Muscle layer of colon (tissue), 2 donors: ENCODE results near the gene KLF8.
"Not testable (repeated sequence)": the region's sequence is repeated elsewhere in the genome, so short reads cannot be mapped to it uniquely, and the experiment has no call there.

ENCODE experiments used
- H3K27ac ChIP-seq: one replicate; pipeline ENCODE4 v1.7.0; 2013; ENCODE audit warnings: low read depth, mild to moderate bottlenecking, low read length, moderate library complexity
- H3K27me3 ChIP-seq, 2 donors: one replicate each; pipeline ENCODE4 v1.7.0; 2013; ENCODE audit warnings: low read length in 2 of 2, mild to moderate bottlenecking in 2 of 2; ENCODE audit not compliant: insufficient read depth in 2 of 2, control insufficient read depth in 1 of 2
- H3K36me3 ChIP-seq: one replicate; pipeline ENCODE4 v1.7.0; 2013; ENCODE audit warnings: mild to moderate bottlenecking, low read length; ENCODE audit not compliant: insufficient read depth
- H3K4me1 ChIP-seq: one replicate; pipeline ENCODE4 v1.7.0; 2013; ENCODE audit warnings: mild to moderate bottlenecking, low read length; ENCODE audit not compliant: insufficient read depth
- H3K4me3 ChIP-seq, 2 donors: one replicate each; pipeline ENCODE4 v1.7.0; 2013; ENCODE audit warnings: low read length in 2 of 2, low read depth in 1 of 2, mild to moderate bottlenecking in 1 of 2, moderate library complexity in 1 of 2
- H3K9ac ChIP-seq: one replicate; pipeline ENCODE4 v1.7.0; 2013; ENCODE audit warnings: low read length
- H3K9me3 ChIP-seq: one replicate; pipeline ENCODE4 v1.7.0; 2013; ENCODE audit warnings: mild to moderate bottlenecking, low read length
- donor health status: abdominal sarcoma.
- donor health status: Adenocarcinoma of cecum.

Gene KLF8

DNA sequence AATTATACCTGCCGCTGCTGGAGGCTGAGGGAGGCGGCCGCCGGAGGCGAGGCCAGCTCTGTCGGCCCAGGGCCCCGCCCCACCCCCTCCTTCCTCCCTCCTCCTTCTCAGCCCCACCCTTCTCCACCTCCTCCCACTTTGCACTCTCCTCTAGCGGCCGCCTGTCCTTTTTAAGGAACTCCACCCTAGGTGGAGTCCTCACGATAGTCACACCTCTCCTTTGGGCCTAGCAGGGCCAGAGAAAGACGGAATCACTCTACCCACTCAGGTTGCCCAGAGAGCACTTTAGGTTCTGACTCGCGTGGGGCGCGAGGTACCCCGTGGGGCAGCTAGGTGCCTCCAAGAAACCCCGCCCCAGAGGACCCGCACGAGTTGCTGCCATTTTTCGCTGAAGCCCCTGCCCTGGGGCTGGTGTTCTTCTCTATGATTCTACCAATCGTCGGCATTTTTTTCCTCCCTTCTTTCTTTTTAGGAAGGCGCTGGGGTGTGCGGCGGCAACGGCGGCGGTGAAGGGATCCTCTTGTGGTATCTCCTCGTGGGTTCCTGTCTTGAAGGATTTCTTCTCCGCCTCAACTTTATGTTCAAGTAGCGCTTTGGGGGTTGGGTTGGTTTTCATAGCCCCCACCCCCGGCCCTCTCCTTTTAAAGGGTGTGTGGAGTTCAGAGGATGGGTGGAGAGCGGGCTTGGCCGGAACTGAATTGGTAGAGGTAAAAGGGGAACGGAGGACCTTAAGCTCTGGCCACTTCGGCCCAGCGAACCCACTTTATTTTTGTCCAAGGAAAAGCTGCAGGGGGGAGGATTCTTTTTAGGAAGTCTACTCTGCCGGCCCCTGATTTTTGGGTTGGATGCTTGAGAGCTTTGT is at the start of gene KLF8:
Gene KLF8, plus strand, starts transcription at position 136 of the 862 bp plus-strand sequence. CDS start 979 bp downstream, outside the sequence.
- Histone ChIP-seq H3K9me3 (no peaks in the 10 kb centered on the region), H3K36me3 (no peaks in the 10 kb centered on the region), H3K27me3 (peaks cover 3 to 23% of the 10 kb centered on the region in 2 donors), H3K4me1 (peaks cover 10% of the 10 kb centered on the region), H3K4me3 (peak within 1 kb of the TSS; percentile 54 to 62), H3K27ac (peak within 1 kb of the TSS; percentile 80), H3K9ac (peak within 1 kb of the TSS; percentile 63)

DNA sequence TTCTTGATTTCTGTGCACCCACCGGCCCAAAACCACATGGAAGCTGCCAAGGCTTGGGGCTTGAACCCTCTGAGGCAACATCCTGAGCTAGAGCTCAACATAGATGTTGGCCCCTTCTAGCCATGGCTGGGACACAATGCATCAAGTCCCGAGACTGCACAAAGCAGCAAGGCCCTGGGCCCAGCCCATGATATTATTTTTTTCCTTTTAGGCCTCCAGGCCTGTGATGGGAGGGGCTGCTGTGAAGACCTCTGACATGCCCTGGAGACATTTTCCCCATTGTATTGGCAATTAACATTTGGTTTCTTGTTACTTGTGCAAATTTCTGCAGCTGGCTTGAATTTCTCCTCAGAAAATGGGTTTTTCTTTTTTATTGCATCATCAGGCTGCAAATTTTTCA is 25.2 kb upstream of the KLF8 start:
- H3K36me3 ChIP-seq, H3K27ac ChIP-seq, H3K9me3 ChIP-seq, H3K27me3 ChIP-seq, H3K4me3 ChIP-seq, H3K9ac ChIP-seq, H3K4me1 ChIP-seq: not testable (repeated sequence)

DNA sequence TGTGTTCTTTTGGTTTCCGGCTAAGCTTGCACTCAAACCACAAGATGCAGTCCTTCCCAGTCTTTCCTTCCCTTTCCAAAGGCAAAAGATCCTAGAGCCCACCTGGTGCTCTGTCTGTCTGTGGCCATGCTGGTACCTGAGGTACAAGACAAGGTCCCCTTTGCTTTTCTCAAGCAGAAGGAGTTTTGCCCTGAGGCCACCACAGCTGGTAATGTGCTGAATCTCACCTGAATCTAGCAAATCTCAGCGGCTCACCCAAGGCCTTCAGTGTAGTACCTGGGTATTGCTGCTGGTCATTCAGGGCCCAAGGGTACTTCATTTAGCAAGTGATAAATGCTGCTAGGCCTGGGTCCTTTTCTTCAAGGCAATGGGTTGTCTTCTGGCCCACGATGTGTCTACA is 20.5 kb upstream of the KLF8 start:
- no peak overlapping the region for H3K27ac ChIP-seq
- H3K36me3 ChIP-seq, result no peaks in the 10 kb centered on the region
- H3K4me1 ChIP-seq, result no peaks in the 10 kb centered on the region
- H3K9ac ChIP-seq, result no peak overlapping the region
- no peak overlapping the region for H3K4me3 ChIP-seq
- no peaks in the 10 kb centered on the region for H3K9me3 ChIP-seq
- H3K27me3 ChIP-seq, result no peaks in the 10 kb centered on the region

DNA sequence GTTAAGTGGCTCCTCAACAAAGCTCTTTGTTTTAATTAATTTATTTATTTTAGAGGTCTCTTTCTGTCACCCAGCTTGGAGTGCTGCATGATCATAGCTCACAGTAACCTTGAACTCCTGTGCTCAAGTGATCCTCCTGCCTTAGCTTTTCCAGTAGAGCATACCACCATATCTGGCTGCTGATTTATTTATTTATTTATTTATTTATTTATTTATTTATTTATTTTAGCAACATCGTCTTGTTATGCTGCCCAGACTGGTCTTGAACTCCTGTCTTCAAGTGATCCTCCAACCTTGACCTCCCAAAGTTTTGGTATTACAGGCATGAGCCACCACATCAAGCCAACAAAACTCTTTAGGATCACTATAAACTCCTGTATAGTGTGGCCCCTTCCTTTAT is 15.8 kb upstream of the KLF8 start:
- H3K27me3 ChIP-seq, result no peaks in the 10 kb centered on the region
- no peak overlapping the region for H3K4me3 ChIP-seq
- H3K36me3 ChIP-seq, result no peaks in the 10 kb centered on the region

DNA sequence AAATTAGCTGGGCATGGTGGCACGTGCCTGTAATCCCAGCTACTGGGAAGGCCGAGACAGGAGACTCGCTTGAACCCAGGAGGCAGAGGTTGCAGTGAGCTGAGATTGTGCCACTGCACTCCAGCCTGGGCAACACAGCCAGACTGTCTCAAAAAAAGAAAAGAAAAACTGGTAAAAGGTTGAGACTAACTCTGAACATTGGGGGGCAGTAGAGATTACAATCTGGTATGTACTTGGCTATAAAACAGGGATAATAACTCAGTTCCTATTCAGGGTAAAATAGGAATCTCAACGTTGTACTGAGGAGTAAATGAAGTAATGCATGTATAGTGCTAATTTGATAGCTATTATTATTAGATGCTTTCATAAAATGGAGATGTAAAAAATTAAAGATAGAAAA is 12.5 kb upstream of the KLF8 start:
- no peak overlapping the region for H3K4me3 ChIP-seq
- no peak overlapping the region for H3K27ac ChIP-seq
- no peaks in the 10 kb centered on the region for H3K9me3 ChIP-seq
- H3K4me1 ChIP-seq, result no peaks in the 10 kb centered on the region
- H3K27me3 ChIP-seq, result no peaks in the 10 kb centered on the region
- no peaks in the 10 kb centered on the region for H3K36me3 ChIP-seq
- no peak overlapping the region for H3K9ac ChIP-seq

More for the DNA sequence above, 15.8 kb upstream of the KLF8 start:
- Histone ChIP-seq H3K4me1 (no peaks in the 10 kb centered on the region), H3K9ac (no peak overlapping the region), H3K9me3 (no peaks in the 10 kb centered on the region), H3K27ac (no peak overlapping the region)

DNA sequence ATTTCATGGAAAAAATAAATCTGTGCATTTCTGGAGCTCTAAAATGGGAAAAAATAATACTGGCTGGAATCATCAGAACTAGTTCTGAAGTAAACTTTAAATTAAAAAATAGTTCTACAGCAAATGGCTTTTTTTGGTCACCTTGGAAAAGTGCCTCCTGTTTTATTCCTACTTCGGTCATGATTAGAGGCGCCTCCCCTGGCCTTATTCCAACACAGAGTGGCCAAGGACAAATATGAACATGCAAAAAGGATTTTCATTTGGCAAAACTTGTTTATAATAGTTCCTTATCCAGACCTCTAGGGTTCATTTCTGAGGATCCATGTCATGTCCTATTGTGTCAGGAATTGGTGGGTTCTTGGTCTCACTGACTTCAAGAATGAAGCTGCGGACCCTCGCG is 11.1 kb upstream of the KLF8 start:
- Histone ChIP-seq H3K36me3 (no peaks in the 10 kb centered on the region), H3K4me1 (no peaks in the 10 kb centered on the region), H3K9ac (no peak overlapping the region), H3K4me3 (no peak overlapping the region), H3K27ac (no peak overlapping the region), H3K9me3 (no peaks in the 10 kb centered on the region), H3K27me3 (no peaks in the 10 kb centered on the region)

DNA sequence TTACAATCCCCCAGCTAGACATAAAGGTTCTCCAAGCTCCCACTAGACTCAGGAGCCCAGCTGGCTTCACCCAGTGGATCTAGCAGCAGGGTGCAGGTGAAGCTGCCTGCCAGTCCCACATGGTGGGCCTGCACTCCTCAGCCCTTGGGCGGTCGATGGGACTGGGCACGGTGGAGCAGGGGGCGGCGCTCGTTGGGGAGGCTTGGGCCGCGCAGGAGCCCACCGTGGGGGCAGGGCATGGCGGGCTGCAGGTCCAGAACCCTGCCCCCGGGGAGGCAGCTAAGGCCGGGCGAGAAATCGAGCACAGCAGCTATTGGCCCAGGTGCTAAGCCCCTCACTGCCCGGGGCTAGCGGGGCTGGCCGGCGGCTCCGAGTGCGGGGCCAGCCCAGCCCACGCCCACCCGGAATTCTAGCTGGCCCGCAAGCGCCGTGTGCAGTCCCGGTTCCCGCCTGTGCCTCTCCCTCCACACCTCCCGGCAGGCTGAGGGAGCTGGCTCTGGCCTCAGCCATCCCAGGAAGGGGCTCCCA is 9.6 kb upstream of the KLF8 start:
- Histone ChIP-seq H3K27me3 (no peaks in the 10 kb centered on the region), H3K27ac (no peak overlapping the region), H3K4me1 (no peaks in the 10 kb centered on the region), H3K4me3 (no peak overlapping the region), H3K36me3 (no peaks in the 10 kb centered on the region), H3K9me3 (no peaks in the 10 kb centered on the region), H3K9ac (no peak overlapping the region)

DNA sequence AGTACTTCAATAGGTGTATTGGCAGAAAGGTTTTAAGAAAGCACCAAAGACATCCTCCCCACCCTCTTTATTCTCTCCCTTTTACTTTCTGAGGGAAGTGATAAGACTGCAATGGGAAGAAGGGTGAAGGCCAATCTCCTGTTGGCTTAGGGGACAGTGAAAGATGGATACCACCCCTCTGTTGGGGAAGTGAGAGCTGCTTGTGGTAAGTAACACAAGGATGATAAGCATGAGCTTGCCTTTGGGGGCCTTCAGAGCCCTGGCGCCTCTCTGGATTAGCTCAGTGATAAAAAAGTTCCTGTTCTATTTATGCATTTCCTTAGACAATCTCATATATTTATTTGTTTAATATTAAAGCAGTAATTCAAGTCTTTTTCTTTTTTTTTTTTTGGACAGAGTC is 5.2 kb upstream of the KLF8 start:
- no peak overlapping the region for H3K9ac ChIP-seq
- no peaks in the 10 kb centered on the region for H3K36me3 ChIP-seq

DNA sequence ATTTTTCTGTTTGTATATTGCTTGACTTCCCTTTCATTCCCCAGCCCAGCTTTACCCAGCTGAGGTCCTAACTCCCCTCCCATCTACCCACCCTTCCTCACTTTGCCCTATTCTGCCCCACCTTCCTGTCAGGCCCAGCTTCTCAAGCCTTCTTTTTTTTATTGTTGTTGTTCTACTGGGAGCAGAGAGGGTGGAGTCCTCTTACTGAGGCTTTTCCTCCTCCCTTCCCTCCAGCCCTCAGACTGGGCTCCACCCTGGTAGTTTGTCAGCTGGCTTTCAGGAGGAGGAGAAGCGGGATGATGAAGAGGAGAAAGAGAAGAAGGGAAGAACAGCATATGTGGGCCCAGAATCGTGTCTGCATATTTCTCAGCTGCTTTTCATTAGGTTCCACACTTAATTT is 3.2 kb upstream of the KLF8 start:
- no peaks in the 10 kb centered on the region for H3K36me3 ChIP-seq
- H3K27me3 ChIP-seq, result peaks cover 0 to 23% of the 10 kb centered on the region in 2 donors
- H3K4me3 ChIP-seq, result no peak overlapping the region
- H3K4me1 ChIP-seq, result no peaks in the 10 kb centered on the region
- no peak overlapping the region for H3K27ac ChIP-seq
- no peak overlapping the region for H3K9ac ChIP-seq
- no peaks in the 10 kb centered on the region for H3K9me3 ChIP-seq

More for the DNA sequence above, 5.2 kb upstream of the KLF8 start:
- Histone ChIP-seq H3K4me3 (no peak overlapping the region), H3K27ac (no peak overlapping the region), H3K9me3 (no peaks in the 10 kb centered on the region), H3K27me3 (peaks cover 0 to 13% of the 10 kb centered on the region in 2 donors), H3K4me1 (no peaks in the 10 kb centered on the region)

DNA sequence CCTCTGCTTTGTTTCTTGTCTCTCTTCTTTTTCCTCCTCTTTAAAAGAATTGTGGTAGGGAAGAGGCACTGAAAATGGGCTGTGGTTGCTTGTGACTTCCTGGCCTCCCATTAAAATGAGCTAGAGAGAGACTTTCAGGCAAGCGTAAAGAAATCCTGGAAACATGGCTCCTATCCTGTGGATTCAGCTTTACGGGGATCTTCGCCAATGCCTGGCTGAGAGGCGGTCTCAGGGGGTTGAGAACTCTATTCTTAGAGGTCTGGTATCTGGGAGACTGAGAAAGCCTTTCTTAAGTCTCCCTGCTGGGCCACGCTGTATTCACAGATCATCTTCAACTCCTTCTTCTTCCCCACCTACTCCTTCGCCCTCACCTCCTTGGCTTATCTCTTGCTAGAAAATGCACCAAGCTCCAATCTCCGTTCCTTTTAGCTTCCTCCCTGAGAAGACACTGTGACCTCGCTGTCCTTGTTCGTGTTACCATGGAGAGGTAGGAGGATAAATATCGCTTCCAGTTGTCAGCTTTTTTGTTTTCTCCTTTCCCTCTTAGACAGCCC is 542 bp upstream of the KLF8 start:
- Histone ChIP-seq H3K9ac (no peak overlapping the region), H3K36me3 (no peaks in the 10 kb centered on the region), H3K4me1 (peaks cover 10% of the 10 kb centered on the region), H3K9me3 (no peaks in the 10 kb centered on the region), H3K27me3 (peaks cover 3 to 23% of the 10 kb centered on the region in 2 donors), H3K27ac (no peak overlapping the region), H3K4me3 (peak overlapping the region in 1 of 2 donors; percentile 62)

DNA sequence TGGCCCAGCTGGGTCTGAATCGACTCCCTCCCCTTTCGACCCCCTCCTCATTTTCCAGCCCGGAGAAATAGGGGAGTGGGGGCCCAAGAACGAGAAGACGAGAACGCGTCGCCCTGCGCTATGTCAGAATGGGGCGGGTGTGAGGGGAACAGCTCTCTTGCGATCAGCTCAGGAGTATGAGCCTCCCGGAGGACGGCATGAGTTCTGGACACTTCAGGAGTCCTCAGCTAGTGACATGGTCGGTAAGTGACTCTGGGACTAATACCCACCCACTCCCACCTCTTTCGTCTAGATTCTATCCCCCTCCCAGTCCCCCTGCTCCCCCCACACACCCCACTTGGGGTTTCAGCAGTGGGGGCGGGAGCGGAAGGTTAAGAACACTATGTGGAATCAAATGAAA is 944 bp downstream of the KLF8 start:
- H3K27me3 ChIP-seq, result peaks cover 3 to 23% of the 10 kb centered on the region in 2 donors
- no peaks in the 10 kb centered on the region for H3K9me3 ChIP-seq
- H3K36me3 ChIP-seq, result no peaks in the 10 kb centered on the region
- H3K4me3 ChIP-seq, result peak overlapping the region; percentile 54 to 62
- peaks cover 10% of the 10 kb centered on the region for H3K4me1 ChIP-seq
- peak overlapping the region; percentile 63 for H3K9ac ChIP-seq
- peak overlapping the region; percentile 80 for H3K27ac ChIP-seq
